OCI-LY3 (cell line): ENCODE results near the gene CTNND2.

Source experiments
- EZH2phosphoT487 ChIP-seq: fragments of 200-600 bp; shearing (Covaris generic); IDR thresholded peaks from 2 replicates; pipeline ENCODE4 v1.6.1; 2018; ENCODE audit warnings: antibody characterized with exemption, mixed run types, low read depth
- TF ChIP-seq, protein P1 (sequence below): fragments of 200-600, 300-600 bp; sonication (generic); IDR thresholded peaks from 2 replicates; pipeline ENCODE4 v1.5.1; 2014; ENCODE audit warnings: antibody characterized with exemption, low read length, low read depth

DNA sequence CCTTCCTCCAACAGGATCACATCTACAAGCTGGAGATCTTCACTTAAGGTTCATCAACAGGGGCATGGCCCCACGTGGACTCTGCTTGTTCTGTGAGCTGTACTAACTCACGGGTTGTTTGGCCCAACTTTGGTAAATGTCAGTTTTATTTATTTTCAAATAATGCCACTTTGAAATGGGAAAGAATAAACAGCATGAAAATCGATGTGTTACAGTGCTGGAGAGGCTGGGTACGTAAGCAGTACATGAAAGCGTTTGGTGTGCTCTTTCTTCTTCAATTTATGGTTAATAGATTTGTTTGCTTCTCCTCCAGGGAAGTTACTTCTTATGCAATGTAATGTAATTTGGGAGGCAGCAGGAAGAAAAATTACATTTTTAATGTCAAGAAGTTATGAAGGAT is 753.3 kb downstream of the CTNND2 start:
- TF ChIP-seq, protein P1, sequence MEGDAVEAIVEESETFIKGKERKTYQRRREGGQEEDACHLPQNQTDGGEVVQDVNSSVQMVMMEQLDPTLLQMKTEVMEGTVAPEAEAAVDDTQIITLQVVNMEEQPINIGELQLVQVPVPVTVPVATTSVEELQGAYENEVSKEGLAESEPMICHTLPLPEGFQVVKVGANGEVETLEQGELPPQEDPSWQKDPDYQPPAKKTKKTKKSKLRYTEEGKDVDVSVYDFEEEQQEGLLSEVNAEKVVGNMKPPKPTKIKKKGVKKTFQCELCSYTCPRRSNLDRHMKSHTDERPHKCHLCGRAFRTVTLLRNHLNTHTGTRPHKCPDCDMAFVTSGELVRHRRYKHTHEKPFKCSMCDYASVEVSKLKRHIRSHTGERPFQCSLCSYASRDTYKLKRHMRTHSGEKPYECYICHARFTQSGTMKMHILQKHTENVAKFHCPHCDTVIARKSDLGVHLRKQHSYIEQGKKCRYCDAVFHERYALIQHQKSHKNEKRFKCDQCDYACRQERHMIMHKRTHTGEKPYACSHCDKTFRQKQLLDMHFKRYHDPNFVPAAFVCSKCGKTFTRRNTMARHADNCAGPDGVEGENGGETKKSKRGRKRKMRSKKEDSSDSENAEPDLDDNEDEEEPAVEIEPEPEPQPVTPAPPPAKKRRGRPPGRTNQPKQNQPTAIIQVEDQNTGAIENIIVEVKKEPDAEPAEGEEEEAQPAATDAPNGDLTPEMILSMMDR = no peak
- TF ChIP-seq EZH2phosphoT487 = no peak
